ENCODE results near the gene CD14.
"Not testable (repeated sequence)": the region's sequence is repeated elsewhere in the genome, so short reads cannot be mapped to it uniquely, and the experiment has no call there.

Gene CD14

GRCh38 chr5:140633021-140633471, at the start of gene CD14:
Gene CD14, minus strand, starts transcription at chr5:140633175. Its CDS starts 104 bp downstream, at chr5:140633071.
- peak; percentile 27 for DNase-seq

- no peak for DNase-seq
These were observed 46.0 kb upstream of the CD14 start for GRCh38 chr5:140678993-140679392.

GRCh38 chr5:140677947-140678346, 45.0 kb upstream of the CD14 start:
- DNase-seq: no peak

- no peak for DNase-seq
These were observed 41.7 kb upstream of the CD14 start for GRCh38 chr5:140674629-140675028.

- no peak for DNase-seq
These were observed 41.2 kb upstream of the CD14 start for GRCh38 chr5:140674211-140674610.

- no peak for DNase-seq
These were observed 40.4 kb upstream of the CD14 start, which contains the start of gene DND1 for GRCh38 chr5:140673187-140673976. Gene DND1, minus strand, starts transcription at chr5:140673576. Its CDS starts 34 bp downstream, at chr5:140673542.

- DNase-seq: peak; percentile 38
These were observed 39.6 kb upstream of the CD14 start for GRCh38 chr5:140672455-140673186.

- DNase-seq: no peak
These were observed 38.6 kb upstream of the CD14 start for GRCh38 chr5:140671472-140672125.

GRCh38 chr5:140671035-140671434, 38.1 kb upstream of the CD14 start:
- not testable (repeated sequence) for DNase-seq

- DNase-seq: peak; percentile 93
These were observed 31.6 kb upstream of the CD14 start, which contains the start of gene WDR55 for GRCh38 chr5:140664359-140665119. Gene WDR55, plus strand, starts transcription at chr5:140664904. Its CDS starts 9 bp downstream, at chr5:140664913.

GRCh38 chr5:140664030-140664358, 31.0 kb upstream of the CD14 start:
- no peak for DNase-seq

- not testable (repeated sequence) for DNase-seq
These were observed 27.4 kb upstream of the CD14 start for GRCh38 chr5:140660371-140660770.

- DNase-seq: no peak
These were observed 25.9 kb upstream of the CD14 start for GRCh38 chr5:140658870-140659269.

- DNase-seq: no peak
These were observed 14.1 kb upstream of the CD14 start for GRCh38 chr5:140647042-140647419.

GRCh38 chr5:140642718-140643117, 9.7 kb upstream of the CD14 start:
- no peak for DNase-seq

GRCh38 chr5:140641716-140642115, 8.7 kb upstream of the CD14 start:
- DNase-seq: no peak

- peak; percentile 94 for DNase-seq
These were observed 6.4 kb upstream of the CD14 start, which contains the start of gene TMCO6 for GRCh38 chr5:140639148-140639981. Gene TMCO6, plus strand, starts transcription at chr5:140639451. Its CDS starts 77 bp downstream, at chr5:140639528.

GRCh38 chr5:140638898-140639147, 5.8 kb upstream of the CD14 start:
- not testable (repeated sequence) for DNase-seq

- DNase-seq: no peak
These were observed 4.6 kb upstream of the CD14 start for GRCh38 chr5:140637371-140638100.

- DNase-seq: no peak
These were observed 2.6 kb upstream of the CD14 start for GRCh38 chr5:140635291-140636257.
